Aorta (tissue), 5 donors: ENCODE data around the gene AURKAIP1. TPM values are rescaled to one million over a fixed set of nuclear protein-coding genes. Genes with fewer than 3 reads are reported as not detected.

Experiments used
- ATAC-seq: fragments of 200-7000 bp; cut with Tn5 transposase; one replicate; pipeline ENCODE4 v1.9.1; 2022; ENCODE audit warnings: moderate library complexity; ENCODE audit not compliant: low FRiP score
- DNase-seq, 2 donors: peaks; one replicate each; pipeline ENCODE4 v3.0.0-alpha.2; 2020
- H3K27ac ChIP-seq, 2 donors: one replicate each; pipeline ENCODE4 v1.5.1; 2013; ENCODE audit warnings: low read length in 2 of 2, mild to moderate bottlenecking in 2 of 2, moderate library complexity in 2 of 2, control low read depth in 1 of 2, inconsistent platforms in 1 of 2, low read depth in 1 of 2
- H3K27me3 ChIP-seq, 2 donors: one replicate each; pipeline ENCODE4 v1.6.1; 2013; ENCODE audit warnings: control low read depth in 1 of 2, low read length in 1 of 2, mild to moderate bottlenecking in 1 of 2, moderate library complexity in 1 of 2; ENCODE audit not compliant: insufficient read depth in 2 of 2, control insufficient read depth in 1 of 2
- H3K36me3 ChIP-seq, 2 donors: one replicate each; pipeline ENCODE4 v1.6.1; 2013; ENCODE audit warnings: control low read depth in 1 of 2, low read length in 1 of 2, mild to moderate bottlenecking in 1 of 2; ENCODE audit not compliant: insufficient read depth in 2 of 2, control insufficient read depth in 1 of 2
- H3K4me1 ChIP-seq, 2 donors: one replicate each; pipeline ENCODE4 v1.6.1; 2013; ENCODE audit warnings: low read length in 2 of 2, control low read depth in 1 of 2, mild to moderate bottlenecking in 1 of 2, moderate library complexity in 1 of 2; ENCODE audit not compliant: insufficient read depth in 2 of 2, control insufficient read depth in 1 of 2
- H3K4me3 ChIP-seq, 2 donors: one replicate each; pipeline ENCODE4 v1.5.1; 2013; ENCODE audit warnings: low read length in 2 of 2, control low read depth in 1 of 2, mild to moderate bottlenecking in 1 of 2
- H3K9me3 ChIP-seq: one replicate; pipeline ENCODE4 v1.6.1; 2013; ENCODE audit warnings: mild to moderate bottlenecking, low read length; ENCODE audit not compliant: control insufficient read depth
- WGBS, 2 donors: extraction: QIAGEN DNeasy Blood & Tissue Kit; methylation state at CpG; one replicate each; pipeline ENCODE4 v1.1.7; 2013; 5-methylcytosine and 5-hydroxymethylcytosine counted together
- intact Hi-C, 2 donors: fragments of 100-400 bp; cut with DNase I; formaldehyde crosslinking; loops; one replicate each; pipeline versions ENCODE4 v1.14.2 to v1.15.0; 2022
- polyA plus RNA-seq, 2 donors: library from polyadenylated mRNA; stranded (reverse); fragments of 200-250 nt; gene quantifications; one replicate each; pipeline ENCODE4 v1.2.3, GENCODE V29; 2013
- total RNA-seq, 2 donors: library from RNA; stranded (reverse); fragmentation: NEBNext Ultra II Directional; extraction: Animal tissue kit (Norgen Biotek cat#: 25700); gene quantifications; one replicate each; pipeline ENCODE4 v1.2.1, GENCODE V29; 2021
- donor health status: healthy with polysubstance abuse.
- donor health status: Bipolar disorder and iron deficiency.
- donor health status: DM: no; HTN: no; CAD: no.
- donor health status: DM: no; HTN: no; CAD: no.
- donor health status: DM: yes; HTN: yes; CAD: no.

AURKAIP1 gene
- total and polyA plus RNA-seq, 4 donors, result 59.6 to 154 (median 92.2) TPM

DNA sequence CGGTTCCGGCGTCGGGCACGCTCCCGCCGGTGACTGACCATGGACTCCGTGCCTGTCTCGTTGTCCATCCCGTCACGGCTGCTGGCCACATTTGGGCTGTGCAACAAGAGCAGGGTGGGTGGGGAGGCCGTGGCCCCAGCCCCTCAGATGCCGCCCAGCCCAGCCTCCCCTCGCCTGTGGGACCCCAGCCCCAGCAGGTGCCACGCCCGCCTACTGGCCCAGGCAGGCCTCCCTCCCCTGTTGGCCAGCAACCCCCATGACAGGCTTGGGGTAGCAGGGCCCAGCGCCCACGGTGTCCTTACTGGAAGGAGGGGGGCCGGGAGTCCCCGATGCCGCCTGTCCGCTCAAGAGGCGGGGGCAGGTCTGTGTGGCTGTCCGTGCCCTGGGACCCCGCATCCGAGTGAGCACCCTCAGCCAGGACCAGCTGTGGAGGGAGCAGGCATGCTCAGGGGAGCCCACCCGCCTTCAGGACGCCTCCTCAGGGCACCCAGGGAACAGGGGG is 32.9 kb downstream of the AURKAIP1 start:
- Histone ChIP-seq H3K4me3 (no peak overlapping the region), H3K9me3 (no peaks in the 10 kb centered on the region), H3K27me3 (no peaks in the 10 kb centered on the region), H3K27ac (no peak overlapping the region), H3K36me3 (peaks cover 0 to 4% of the 10 kb centered on the region in 2 donors), H3K4me1 (no peaks in the 10 kb centered on the region)
- DNase-seq (no peak), ATAC-seq (no peak)
- intact Hi-C loops, result no loop called here
- 90 to 93% methylated on average over 28 of the region's 28 CpGs for WGBS, 2 donors

DNA sequence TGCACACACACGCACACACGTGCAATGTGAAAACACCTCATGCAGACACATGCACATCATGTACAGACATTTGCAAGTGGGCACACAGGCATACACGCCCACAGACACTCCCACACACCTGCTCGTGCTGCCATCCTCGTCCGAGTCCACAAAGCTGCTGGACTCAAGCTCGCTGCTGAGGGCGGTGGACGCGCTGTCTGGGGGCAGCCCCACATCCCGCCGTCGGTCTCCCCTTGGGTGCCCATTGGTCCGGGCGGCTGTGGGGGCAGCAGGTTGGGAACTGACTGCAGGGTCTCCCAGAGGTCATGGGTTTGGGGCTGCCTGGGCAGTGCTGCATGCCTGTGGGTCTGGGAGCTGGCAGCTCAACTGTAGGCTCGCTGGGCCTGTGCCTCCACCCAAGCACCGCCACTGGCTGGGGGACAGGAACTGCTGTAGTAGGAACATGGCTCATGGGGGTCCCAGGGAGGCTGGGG is 33.4 kb downstream of the AURKAIP1 start:
- Histone ChIP-seq H3K27ac (no peak overlapping the region), H3K9me3 (no peaks in the 10 kb centered on the region), H3K36me3 (peaks cover 0 to 4% of the 10 kb centered on the region in 2 donors), H3K27me3 (no peaks in the 10 kb centered on the region), H3K4me1 (no peaks in the 10 kb centered on the region), H3K4me3 (no peak overlapping the region)
- WGBS, 2 donors, result 92% methylated on average over 17 of the region's 17 CpGs
- ATAC-seq, result no peak
- DNase-seq, result no peak
- intact Hi-C loops, result no loop called here

DNA sequence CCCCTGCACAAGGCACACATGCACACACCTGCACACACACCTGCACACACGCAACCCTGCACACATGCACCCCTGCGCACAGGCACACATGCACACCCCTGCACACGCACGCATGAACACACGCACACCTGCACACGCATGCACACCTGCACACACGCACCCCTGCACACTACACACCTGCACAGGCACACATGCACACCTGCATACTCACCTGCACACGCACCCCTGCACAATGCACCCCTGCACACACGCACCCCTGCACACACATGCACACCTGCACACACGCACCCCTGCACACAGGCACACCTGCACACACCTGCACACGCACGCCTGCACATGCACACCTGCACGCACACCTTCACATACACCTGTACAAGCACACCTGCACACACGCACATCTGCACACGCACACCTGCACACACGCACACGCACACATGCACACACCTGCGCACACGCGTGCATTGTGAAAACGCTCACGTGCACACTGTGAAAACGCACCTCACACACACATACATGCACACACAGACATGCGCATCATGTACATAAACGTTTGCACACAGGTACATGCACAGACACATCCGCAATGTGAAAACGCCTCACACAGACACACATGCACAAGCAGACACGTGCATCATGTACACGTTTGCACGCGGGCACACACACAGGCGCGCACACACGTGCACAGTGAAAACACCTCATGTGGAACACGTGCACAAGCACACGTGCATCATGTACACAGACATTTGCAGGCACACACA is 34.0 kb downstream of the AURKAIP1 start:
- Histone ChIP-seq H3K36me3 (peaks cover 0 to 4% of the 10 kb centered on the region in 2 donors), H3K9me3 (no peaks in the 10 kb centered on the region), H3K27me3 (no peaks in the 10 kb centered on the region), H3K4me1 (no peaks in the 10 kb centered on the region), H3K27ac (no peak overlapping the region), H3K4me3 (no peak overlapping the region)
- DNase-seq (no peak), ATAC-seq (no peak)
- intact Hi-C loops, result no loop called here
- WGBS, 2 donors, result 90 to 92% methylated on average over 36 of the region's 36 CpGs

DNA sequence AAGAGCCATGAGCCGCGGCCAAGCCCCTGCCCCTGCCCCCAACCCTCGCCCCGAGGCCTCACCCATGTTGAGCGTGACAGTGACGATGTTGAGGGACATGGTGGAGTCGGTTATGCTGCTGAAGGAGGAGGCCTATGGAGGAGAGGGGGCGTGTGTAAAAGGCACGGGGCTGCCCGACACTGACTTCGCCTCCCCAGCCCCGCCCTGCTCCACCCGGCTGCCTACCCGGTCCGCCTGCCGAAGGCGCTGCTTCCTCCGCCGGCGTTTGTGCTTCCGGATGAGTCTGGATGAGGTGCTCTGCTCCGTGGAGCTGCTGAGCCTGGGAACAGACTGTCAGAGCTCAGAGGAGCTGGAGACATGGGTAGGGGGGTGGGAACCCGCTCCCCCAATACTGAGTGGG is 34.8 kb downstream of the AURKAIP1 start:
- H3K9me3 ChIP-seq, result no peaks in the 10 kb centered on the region
- H3K4me3 ChIP-seq, result no peak overlapping the region
- intact Hi-C loops, result no loop called here
- no peak for ATAC-seq
- H3K4me1 ChIP-seq, result no peaks in the 10 kb centered on the region
- peaks cover 0 to 4% of the 10 kb centered on the region in 2 donors for H3K36me3 ChIP-seq
- no peaks in the 10 kb centered on the region for H3K27me3 ChIP-seq
- WGBS, 2 donors, result 89 to 92% methylated on average over 21 to 23 of the region's 23 CpGs
- no peak overlapping the region for H3K27ac ChIP-seq
- DNase-seq, result no peak

DNA sequence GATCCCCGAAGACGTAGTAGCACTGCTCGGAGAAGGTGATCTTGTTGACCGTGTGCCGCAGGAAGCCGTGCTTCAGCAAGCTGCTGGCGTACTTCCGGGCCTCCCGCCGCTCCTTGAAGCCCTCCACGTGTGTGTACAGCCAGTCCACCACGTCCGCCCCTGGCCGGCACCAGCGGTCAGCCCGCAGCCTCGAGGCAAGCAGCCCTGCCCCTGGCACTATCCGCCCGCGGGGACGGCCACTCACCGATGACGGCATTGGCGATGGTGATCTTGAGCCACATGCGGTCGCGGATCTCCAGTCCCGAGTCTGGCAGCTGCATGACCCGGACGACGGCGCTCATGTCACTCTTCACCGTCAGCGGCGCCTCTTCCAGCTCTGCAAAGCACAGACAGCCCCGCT is 36.7 kb downstream of the AURKAIP1 start:
- Histone ChIP-seq H3K4me3 (no peak overlapping the region), H3K36me3 (peaks cover 0 to 4% of the 10 kb centered on the region in 2 donors), H3K27ac (no peak overlapping the region), H3K27me3 (no peaks in the 10 kb centered on the region), H3K4me1 (no peaks in the 10 kb centered on the region), H3K9me3 (no peaks in the 10 kb centered on the region)
- ATAC-seq (no peak), DNase-seq (no peak)
- intact Hi-C loops, result no loop called here
- WGBS, 2 donors, result 94 to 95% methylated on average over 36 of the region's 36 CpGs

DNA sequence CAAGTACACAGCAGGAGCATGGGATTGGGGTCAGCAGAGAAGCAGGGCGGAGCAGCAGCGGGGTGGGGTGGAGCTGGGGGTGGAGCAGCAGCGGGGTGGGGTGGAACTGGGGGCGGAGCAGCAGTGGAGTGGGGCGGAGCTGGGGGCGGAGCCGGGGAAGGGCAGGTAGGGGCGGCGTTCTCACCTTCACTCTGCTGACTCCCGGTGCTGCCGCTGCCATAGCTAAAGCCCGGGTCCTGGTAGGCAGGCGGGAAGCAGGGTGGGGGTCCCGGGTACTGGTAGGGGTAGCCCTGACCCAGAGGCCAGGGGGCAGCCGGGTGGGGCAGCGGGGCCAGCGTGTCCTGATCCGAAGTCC is 37.2 kb downstream of the AURKAIP1 start:
- 78 to 82% methylated on average over 18 of the region's 18 CpGs for WGBS, 2 donors
- no peaks in the 10 kb centered on the region for H3K9me3 ChIP-seq
- intact Hi-C loops, result no loop called here
- no peak overlapping the region for H3K4me3 ChIP-seq
- no peak for DNase-seq
- H3K27me3 ChIP-seq, result no peaks in the 10 kb centered on the region
- peaks cover 0 to 4% of the 10 kb centered on the region in 2 donors for H3K36me3 ChIP-seq
- no peak overlapping the region for H3K27ac ChIP-seq
- H3K4me1 ChIP-seq, result no peaks in the 10 kb centered on the region
- no peak for ATAC-seq

DNA sequence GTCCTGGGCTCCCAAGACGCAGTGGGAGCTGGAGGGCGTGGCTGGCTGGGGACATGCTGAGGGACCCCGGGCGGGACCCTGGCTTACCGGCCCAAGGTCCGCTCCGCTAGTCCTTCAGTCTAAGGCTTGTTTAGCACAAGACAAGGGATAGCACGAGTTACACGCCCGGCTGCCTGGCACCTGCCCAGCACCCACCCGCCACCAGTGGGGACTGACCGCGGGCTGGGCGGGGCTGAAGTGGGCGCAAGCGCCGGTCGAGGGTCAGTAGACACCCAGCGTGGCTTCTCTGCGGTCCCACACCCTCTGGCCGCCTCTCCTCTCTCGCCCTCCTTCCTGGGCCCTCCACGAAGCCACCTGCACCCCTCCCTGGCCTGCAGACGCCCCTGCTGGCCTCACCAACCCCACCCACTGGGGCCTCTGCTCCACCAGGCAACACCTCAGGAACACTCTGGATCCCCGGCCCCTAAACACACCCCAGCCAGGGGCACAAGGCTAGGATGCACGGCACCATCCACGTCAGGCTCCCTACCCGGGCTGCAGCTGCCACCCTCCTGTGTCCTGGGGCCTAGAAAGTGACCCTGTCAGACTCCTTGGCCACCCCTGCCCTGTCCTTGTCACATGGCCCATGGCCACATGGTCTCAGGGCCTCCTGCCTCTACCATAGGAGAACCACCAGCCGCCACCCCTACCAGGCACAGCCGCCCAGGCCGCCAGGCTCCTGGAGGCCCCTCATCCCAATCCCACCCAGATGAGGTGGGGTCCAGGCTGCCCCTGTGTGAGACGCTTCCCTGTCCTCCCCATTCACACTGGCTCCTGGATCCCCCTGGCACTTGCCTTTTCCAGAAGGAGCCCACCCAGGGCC is 37.8 kb downstream of the AURKAIP1 start:
- WGBS, 2 donors, result 94 to 97% methylated on average over 32 of the region's 32 CpGs
- ATAC-seq, result no peak
- DNase-seq, result no peak
- peaks cover 0 to 4% of the 10 kb centered on the region in 2 donors for H3K36me3 ChIP-seq
- H3K9me3 ChIP-seq, result no peaks in the 10 kb centered on the region
- H3K4me3 ChIP-seq, result no peak overlapping the region
- H3K27me3 ChIP-seq, result no peaks in the 10 kb centered on the region
- H3K27ac ChIP-seq, result no peak overlapping the region
- no peaks in the 10 kb centered on the region for H3K4me1 ChIP-seq
- intact Hi-C loops, result no loop called here

DNA sequence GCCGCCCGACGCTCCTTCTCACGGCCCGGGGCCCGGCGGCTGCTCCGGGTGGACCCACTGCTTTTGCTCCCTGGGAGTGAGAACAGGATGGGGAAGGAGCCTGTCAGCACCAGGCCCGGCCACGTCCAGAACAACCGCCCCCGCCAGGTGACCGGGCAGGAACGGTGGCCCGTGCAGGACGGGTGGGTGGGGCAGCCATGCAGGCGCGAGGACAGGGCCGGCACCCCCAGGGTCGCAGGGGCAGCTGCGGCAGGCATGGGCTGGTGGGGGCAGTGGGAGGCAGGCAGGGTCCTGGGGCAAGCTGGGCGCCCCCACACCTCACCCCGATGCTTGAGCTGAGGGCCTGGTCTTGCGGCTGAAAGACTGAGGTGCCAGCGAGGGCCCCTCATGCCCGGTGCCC is 38.6 kb downstream of the AURKAIP1 start:
- 91% methylated on average over 25 to 26 of the region's 26 CpGs for WGBS, 2 donors
- ATAC-seq (no peak), DNase-seq (no peak)
- Histone ChIP-seq H3K36me3 (no peaks in the 10 kb centered on the region), H3K9me3 (no peaks in the 10 kb centered on the region), H3K4me1 (no peaks in the 10 kb centered on the region), H3K27me3 (no peaks in the 10 kb centered on the region), H3K4me3 (no peak overlapping the region), H3K27ac (no peak overlapping the region)
- intact Hi-C loops, result no loop called here
